ENCODE data around the gene E2F4. TPM values are rescaled to one million over a fixed set of nuclear protein-coding genes. Genes with fewer than 3 reads are reported as not detected.

The E2F4 gene
- total and polyA plus RNA-seq, 9 of the 15 experiments (the other 6 are each of a cell fraction or from before 2014, with no cell fraction given): 9.7 to 139 (median 106) TPM

- 57% methylated on average over 15 of the region's 17 CpGs for WGBS (ENCODE audit: insufficient coverage, low coverage, missing lambda C conversion rate)
- Histone ChIP-seq H3K27ac (ENCODE audit: extremely low read depth, low read depth, low read length) (peak overlapping the region; percentile 43; the same call in 2 of the 3 replicates), H3K9ac (ENCODE audit: insufficient read depth in 1 of 2, low read depth in 2 of 2, low read length in 2 of 2) (peak overlapping the region in 1 of 2 experiments; percentile 33; a peak in 2 of 4 replicates), H4K20me1 (replicated peaks; ENCODE audit: control insufficient read depth, insufficient read depth, low read length) (peaks cover 4% of the 10 kb centered on the region), H3K9me1 (ENCODE audit: control insufficient read depth, insufficient read depth, low read length) (no peaks in the 10 kb centered on the region), H3K9me3 (replicated peaks; ENCODE audit: control insufficient read depth, insufficient read depth, low read depth, low read length) (no peaks in the 10 kb centered on the region), H3K4me3 (no peak overlapping the region), H3K4me1 (replicated peaks in 1 of 2; ENCODE audit: control insufficient read depth in 2 of 2, insufficient read depth in 2 of 2, low read length in 2 of 2) (peaks cover 20 to 33% of the 10 kb centered on the region in 2 experiments), H3K36me3 (ENCODE audit: control insufficient read depth, insufficient read depth, low read length) (peaks cover 89% of the 10 kb centered on the region; the same call in 2 of the 3 replicates), H3K4me2 (ENCODE audit: insufficient read depth, low read length) (peak overlapping the region; percentile 48), H2AFZ (ENCODE audit: low read depth, low read length) (no peak overlapping the region), H3K79me2 (ENCODE audit: control insufficient read depth, insufficient read depth, low read length) (peaks cover 25% of the 10 kb centered on the region), H3K27me3 (ENCODE audit: control insufficient read depth in 2 of 2, insufficient read depth in 2 of 2, low read length in 2 of 2) (no peaks in the 10 kb centered on the region)
- peak in 2 of 4 experiments; percentile 23 to 35 for DNase-seq (ENCODE audit: extremely low read depth in 1 of 4, low spot score in 3 of 4)
- POLR2A ChIA-PET: interaction anchor here (0.6 to 4.3 kb wide), 7 partner anchors 9 to 74 kb away, joined by 3 to 31 read pairs (median 4); partner anchors contain the start of genes SLC9A5 and TMEM208
- FAIRE-seq: peak; percentile 19
- no peak for ATAC-seq
- CTCF ChIA-PET (ENCODE audit: low intra/inter-chr PET ratio): interaction anchor here (0.6 kb wide), 1 partner anchor 208 kb away, joined by 5 read pairs; no protein-coding TSS in a partner anchor
- in situ Hi-C loops (cut with MboI): no loop called here
- peak; percentile 41; the same call in 1 of the 2 replicates for TF ChIP-seq HDGF (IDR thresholded peaks at IDR 0.05)
- TF ChIP-seq CBX1 (IDR thresholded peaks at IDR 0.05; ENCODE audit: low read depth): no peak
- peak; percentile 25; the same call in 1 of the 2 replicates for TF ChIP-seq SUPT5H (IDR thresholded peaks at IDR 0.05)
- peak; percentile 52; the same call in 1 of the 2 replicates for TF ChIP-seq MAX (CRISPR knock-in tag; IDR thresholded peaks at IDR 0.05)
- TF ChIP-seq HBP1 (CRISPR knock-in tag; IDR thresholded peaks at IDR 0.05): 0 out of 2 replicates have a peak, but pooled peaks have one; percentile 52
- TF ChIP-seq POLR2A (conservative IDR thresholded peaks at IDR 0.05): peak; percentile 33; the same call in 1 of the 2 replicates
- 0 out of 2 replicates have a peak, but pooled peaks have one; percentile 68 for TF ChIP-seq THRB (CRISPR knock-in tag; conservative IDR thresholded peaks at IDR 0.05)
- TF ChIP-seq ZNF507 (tag; conservative IDR thresholded peaks at IDR 0.05): no peak
- TF ChIP-seq NKRF (IDR thresholded peaks at IDR 0.05; ENCODE audit: borderline replicate concordance): 0 out of 2 replicates have a peak, but pooled peaks have one; percentile 23
- no peak for TF ChIP-seq ATF6 (CRISPR knock-in tag; IDR thresholded peaks at IDR 0.05)
- BruUV-seq (replicated peaks): no TSS peak
- intact Hi-C loops (cut with micrococcal nuclease): loop anchor here (5.0 kb wide), 1 partner anchor 41 kb away; the partner anchor contains the start of gene PLEKHG4
These were observed 44.0 kb downstream of the E2F4 start for GRCh38 chr16:67235816-67236562.
